ENCODE measurements around the gene CDKN1A.

GRCh38 chr6:36666826-36667591, 11.5 kb upstream of the CDKN1A start:
- TF ChIP-seq GABPB1 (CRISPR knock-in tag; IDR thresholded peaks at IDR 0.05) (no peak), PBX2 (CRISPR knock-in tag; IDR thresholded peaks at IDR 0.05; ENCODE audit: low read depth) (no peak), PBX2 (tag; conservative IDR thresholded peaks at IDR 0.05; ENCODE audit: low read depth) (no peak), SIN3B (IDR thresholded peaks at IDR 0.05; ENCODE audit: low read depth) (no peak), CTCF (IDR thresholded peaks at IDR 0.05 in 2 of 3, conservative IDR thresholded peaks at IDR 0.05 in 1 of 3; ENCODE audit: insufficient read depth in 2 of 3, low read depth in 1 of 3, low read length in 3 of 3) (no peak), ZNF707 (CRISPR knock-in tag; conservative IDR thresholded peaks at IDR 0.05) (no peak), PATZ1 (CRISPR knock-in tag; IDR thresholded peaks at IDR 0.05; ENCODE audit: borderline replicate concordance) (no peak), EZH2 (IDR thresholded peaks at IDR 0.05; ENCODE audit: borderline replicate concordance, low read depth, low read length) (no peak), ZNF280B (CRISPR knock-in tag; IDR thresholded peaks at IDR 0.05) (no peak), REST (IDR thresholded peaks at IDR 0.05; ENCODE audit: borderline replicate concordance) (no peak; the same call in 1 of the 2 replicates), REST (CRISPR knock-in tag; IDR thresholded peaks at IDR 0.05; ENCODE audit: low read depth) (no peak), MTA1 (IDR thresholded peaks at IDR 0.05; ENCODE audit: borderline replicate concordance) (0 out of 2 replicates have a peak, but pooled peaks have one; percentile 32)

Data from K562 (cell line).